Measurements from ENCODE around the gene CRELD2.
"Not testable (repeated sequence)": the region's sequence is repeated elsewhere in the genome, so short reads cannot be mapped to it uniquely, and the experiment has no call there.

Gene CRELD2

GRCh38 chr22:49938565-49939136 lies 20.2 kb downstream of the CRELD2 start:
- H3K36me3 Mint-ChIP-seq: no peaks in the 10 kb centered on the region
- peaks cover 7% of the 10 kb centered on the region for H3K4me1 Mint-ChIP-seq (ENCODE audit: low read depth)
- H3K27me3 Mint-ChIP-seq: no peaks in the 10 kb centered on the region
- no peak overlapping the region for H3K27ac Mint-ChIP-seq
- H3K9me3 Mint-ChIP-seq (ENCODE audit: low read depth): no peaks in the 10 kb centered on the region
- H3K4me3 Mint-ChIP-seq: no peak overlapping the region

GRCh38 chr22:49941507-49942316 lies 23.3 kb downstream of the CRELD2 start:
- Mint-ChIP-seq H3K36me3 (no peaks in the 10 kb centered on the region), H3K4me3 (no peak overlapping the region), H3K4me1 (ENCODE audit: low read depth) (peaks cover 17% of the 10 kb centered on the region), H3K27ac (no peak overlapping the region), H3K9me3 (ENCODE audit: low read depth) (no peaks in the 10 kb centered on the region), H3K27me3 (no peaks in the 10 kb centered on the region)

- Mint-ChIP-seq H3K27ac (no peak overlapping the region), H3K27me3 (no peaks in the 10 kb centered on the region), H3K4me1 (ENCODE audit: low read depth) (peaks cover 15% of the 10 kb centered on the region), H3K9me3 (ENCODE audit: low read depth) (no peaks in the 10 kb centered on the region), H3K4me3 (no peak overlapping the region), H3K36me3 (no peaks in the 10 kb centered on the region)
Observed at GRCh38 chr22:49942565-49943404, 24.4 kb downstream of the CRELD2 start.

- H3K36me3 Mint-ChIP-seq: no peaks in the 10 kb centered on the region
- H3K4me3 Mint-ChIP-seq: no peak overlapping the region
- peaks cover 15% of the 10 kb centered on the region for H3K4me1 Mint-ChIP-seq (ENCODE audit: low read depth)
- no peak overlapping the region for H3K27ac Mint-ChIP-seq
- H3K27me3 Mint-ChIP-seq: no peaks in the 10 kb centered on the region
- H3K9me3 Mint-ChIP-seq (ENCODE audit: low read depth): no peaks in the 10 kb centered on the region
Observed at GRCh38 chr22:49943405-49943765, 25.0 kb downstream of the CRELD2 start.

- Mint-ChIP-seq H3K27me3 (no peaks in the 10 kb centered on the region), H3K4me3 (no peak overlapping the region), H3K9me3 (ENCODE audit: low read depth) (no peaks in the 10 kb centered on the region), H3K27ac (no peak overlapping the region), H3K36me3 (no peaks in the 10 kb centered on the region), H3K4me1 (ENCODE audit: low read depth) (peaks cover 15% of the 10 kb centered on the region)
Observed at GRCh38 chr22:49943771-49944398, 25.5 kb downstream of the CRELD2 start.

- Mint-ChIP-seq H3K36me3 (no peaks in the 10 kb centered on the region), H3K4me3 (no peak overlapping the region), H3K4me1 (ENCODE audit: low read depth) (peaks cover 15% of the 10 kb centered on the region), H3K9me3 (ENCODE audit: low read depth) (no peaks in the 10 kb centered on the region), H3K27ac (no peak overlapping the region), H3K27me3 (no peaks in the 10 kb centered on the region)
Observed at GRCh38 chr22:49944399-49944891, 26.0 kb downstream of the CRELD2 start.

- H3K4me3 Mint-ChIP-seq; H3K27me3 Mint-ChIP-seq; H3K9me3 Mint-ChIP-seq (ENCODE audit: low read depth); H3K36me3 Mint-ChIP-seq: not testable (repeated sequence)
- H3K27ac Mint-ChIP-seq: peak overlapping the region; percentile 84
- H3K4me1 Mint-ChIP-seq (ENCODE audit: low read depth): peaks cover 15% of the 10 kb centered on the region
Observed at GRCh38 chr22:49945042-49945794, 26.8 kb downstream of the CRELD2 start.

- Mint-ChIP-seq H3K4me3 (no peak overlapping the region), H3K9me3 (ENCODE audit: low read depth) (no peaks in the 10 kb centered on the region), H3K27me3 (no peaks in the 10 kb centered on the region), H3K4me1 (ENCODE audit: low read depth) (peaks cover 12% of the 10 kb centered on the region), H3K36me3 (no peaks in the 10 kb centered on the region), H3K27ac (no peak overlapping the region)
Observed at GRCh38 chr22:49946612-49947295, 28.3 kb downstream of the CRELD2 start.

- peaks cover 12% of the 10 kb centered on the region for H3K4me1 Mint-ChIP-seq (ENCODE audit: low read depth)
- no peak overlapping the region for H3K4me3 Mint-ChIP-seq
- no peak overlapping the region for H3K27ac Mint-ChIP-seq
- no peaks in the 10 kb centered on the region for H3K9me3 Mint-ChIP-seq (ENCODE audit: low read depth)
- no peaks in the 10 kb centered on the region for H3K27me3 Mint-ChIP-seq
- H3K36me3 Mint-ChIP-seq: no peaks in the 10 kb centered on the region
Observed at GRCh38 chr22:49947296-49947622, 28.8 kb downstream of the CRELD2 start.

GRCh38 chr22:49948116-49948957 lies 29.9 kb downstream of the CRELD2 start:
- no peak overlapping the region for H3K27ac Mint-ChIP-seq
- no peaks in the 10 kb centered on the region for H3K36me3 Mint-ChIP-seq
- H3K4me3 Mint-ChIP-seq: no peak overlapping the region
- H3K4me1 Mint-ChIP-seq (ENCODE audit: low read depth): peaks cover 12% of the 10 kb centered on the region
- H3K9me3 Mint-ChIP-seq (ENCODE audit: low read depth): no peaks in the 10 kb centered on the region
- no peaks in the 10 kb centered on the region for H3K27me3 Mint-ChIP-seq

- peaks cover 11% of the 10 kb centered on the region for H3K4me1 Mint-ChIP-seq (ENCODE audit: low read depth)
- no peak overlapping the region for H3K4me3 Mint-ChIP-seq
- no peaks in the 10 kb centered on the region for H3K27me3 Mint-ChIP-seq
- no peaks in the 10 kb centered on the region for H3K9me3 Mint-ChIP-seq (ENCODE audit: low read depth)
- H3K27ac Mint-ChIP-seq: no peak overlapping the region
- H3K36me3 Mint-ChIP-seq: no peaks in the 10 kb centered on the region
Observed at GRCh38 chr22:49948958-49949913, 30.8 kb downstream of the CRELD2 start.

- Mint-ChIP-seq H3K27ac (no peak overlapping the region), H3K4me3 (no peak overlapping the region), H3K4me1 (ENCODE audit: low read depth) (peaks cover 11% of the 10 kb centered on the region), H3K27me3 (no peaks in the 10 kb centered on the region), H3K36me3 (no peaks in the 10 kb centered on the region), H3K9me3 (ENCODE audit: low read depth) (no peaks in the 10 kb centered on the region)
Observed at GRCh38 chr22:49949914-49950292, 31.5 kb downstream of the CRELD2 start.
